ENCODE measurements around the gene CNKSR2. TPM values are rescaled to one million over a fixed set of nuclear protein-coding genes. Genes with fewer than 3 reads are reported as not detected.

Gene CNKSR2
- total RNA-seq, 1 experiment from 2014 or later = 11.3 TPM

DNA sequence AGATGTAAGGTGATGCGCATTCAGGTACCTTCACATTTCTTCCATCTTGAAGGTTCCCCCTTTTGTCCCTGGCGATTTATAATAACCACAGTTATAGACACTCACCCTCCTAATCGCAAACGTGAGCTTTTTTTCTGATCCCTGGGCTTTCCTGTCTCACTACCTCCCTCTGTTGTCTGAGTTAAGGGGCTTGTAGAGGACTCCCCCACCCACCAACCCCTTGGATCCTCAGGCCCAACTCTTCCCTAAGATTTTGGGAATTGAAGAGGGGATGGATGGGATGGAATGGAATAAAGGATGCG is 1.4 kb downstream of the CNKSR2 start:
- POLR2A ChIA-PET = no interaction called here
- H3K27ac Mint-ChIP-seq = no peak overlapping the region

DNA sequence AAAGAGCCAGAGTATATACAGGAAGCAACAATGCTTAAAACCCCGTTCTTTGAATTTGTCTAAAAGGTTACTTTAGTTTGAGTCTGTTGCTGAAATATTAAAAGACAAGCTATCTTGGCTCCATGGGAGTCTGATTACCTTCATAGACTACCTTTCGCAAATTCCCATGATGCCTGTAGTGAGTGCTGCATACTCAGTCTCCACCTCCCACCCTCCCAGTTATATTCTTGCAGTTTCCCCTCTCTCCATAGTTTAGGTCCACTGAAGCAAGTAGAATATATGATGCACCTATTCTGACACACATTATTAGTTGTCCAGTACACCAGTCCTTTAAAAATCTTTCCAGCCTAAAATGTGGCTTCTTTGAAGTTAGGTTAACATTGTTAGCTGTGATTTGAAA is 2.4 kb downstream of the CNKSR2 start:
- TF ChIP-seq ZNF317 (CRISPR knock-in tag; IDR thresholded peaks at IDR 0.05; ENCODE audit: borderline replicate concordance, low read depth) = no peak
- TF ChIP-seq, protein P1, sequence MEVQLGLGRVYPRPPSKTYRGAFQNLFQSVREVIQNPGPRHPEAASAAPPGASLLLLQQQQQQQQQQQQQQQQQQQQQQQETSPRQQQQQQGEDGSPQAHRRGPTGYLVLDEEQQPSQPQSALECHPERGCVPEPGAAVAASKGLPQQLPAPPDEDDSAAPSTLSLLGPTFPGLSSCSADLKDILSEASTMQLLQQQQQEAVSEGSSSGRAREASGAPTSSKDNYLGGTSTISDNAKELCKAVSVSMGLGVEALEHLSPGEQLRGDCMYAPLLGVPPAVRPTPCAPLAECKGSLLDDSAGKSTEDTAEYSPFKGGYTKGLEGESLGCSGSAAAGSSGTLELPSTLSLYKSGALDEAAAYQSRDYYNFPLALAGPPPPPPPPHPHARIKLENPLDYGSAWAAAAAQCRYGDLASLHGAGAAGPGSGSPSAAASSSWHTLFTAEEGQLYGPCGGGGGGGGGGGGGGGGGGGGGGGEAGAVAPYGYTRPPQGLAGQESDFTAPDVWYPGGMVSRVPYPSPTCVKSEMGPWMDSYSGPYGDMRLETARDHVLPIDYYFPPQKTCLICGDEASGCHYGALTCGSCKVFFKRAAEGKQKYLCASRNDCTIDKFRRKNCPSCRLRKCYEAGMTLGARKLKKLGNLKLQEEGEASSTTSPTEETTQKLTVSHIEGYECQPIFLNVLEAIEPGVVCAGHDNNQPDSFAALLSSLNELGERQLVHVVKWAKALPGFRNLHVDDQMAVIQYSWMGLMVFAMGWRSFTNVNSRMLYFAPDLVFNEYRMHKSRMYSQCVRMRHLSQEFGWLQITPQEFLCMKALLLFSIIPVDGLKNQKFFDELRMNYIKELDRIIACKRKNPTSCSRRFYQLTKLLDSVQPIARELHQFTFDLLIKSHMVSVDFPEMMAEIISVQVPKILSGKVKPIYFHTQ (CRISPR knock-in tag; IDR thresholded peaks at IDR 0.05) = no peak
- TF ChIP-seq TP53 (CRISPR knock-in tag; IDR thresholded peaks at IDR 0.05) = no peak
- no peak for TF ChIP-seq NFE2L1 (CRISPR knock-in tag; IDR thresholded peaks at IDR 0.05)
- TF ChIP-seq TEAD1 (CRISPR knock-in tag; IDR thresholded peaks at IDR 0.05) = no peak
- no peak for DNase-seq (ENCODE audit: low spot score)
- ChIA-PET CTCF (interaction anchor here (1.2 kb wide), 1 partner anchor 845 kb away, joined by 3 read pairs; no protein-coding TSS in a partner anchor), POLR2A (no interaction called here)
- peak overlapping the region; percentile 87; the same call in 1 of the 2 replicates for H3K4me3 Mint-ChIP-seq
- H3K36me3 Mint-ChIP-seq = no peaks in the 10 kb centered on the region
- ATAC-seq = no peak
- H3K4me1 Mint-ChIP-seq = peaks cover 28% of the 10 kb centered on the region
- no peaks in the 10 kb centered on the region for H3K9me3 Mint-ChIP-seq
- peaks cover 22% of the 10 kb centered on the region for H3K27me3 Mint-ChIP-seq (ENCODE audit: low read depth)
- H3K27ac Mint-ChIP-seq = no peak overlapping the region

More for the DNA sequence above, 1.4 kb downstream of the CNKSR2 start:
- no peaks in the 10 kb centered on the region for H3K36me3 Mint-ChIP-seq
- DNase-seq (ENCODE audit: low spot score) (no peak), ATAC-seq (peak; percentile 41)
- peaks cover 25% of the 10 kb centered on the region for H3K4me1 Mint-ChIP-seq
- H3K27me3 Mint-ChIP-seq (ENCODE audit: low read depth) = peaks cover 22% of the 10 kb centered on the region
- H3K4me3 Mint-ChIP-seq = peak overlapping the region; percentile 87
- CTCF ChIA-PET = interaction anchor here (0.6 to 0.7 kb wide), 2 partner anchors 722 to 845 kb away, joined by 3 read pairs; no protein-coding TSS in a partner anchor
- no peaks in the 10 kb centered on the region for H3K9me3 Mint-ChIP-seq
- no peak for TF ChIP-seq ZNF121 (CRISPR knock-in tag; IDR thresholded peaks at IDR 0.05)
- no peak for TF ChIP-seq PRRX2 (CRISPR knock-in tag; IDR thresholded peaks at IDR 0.05)
- no peak for TF ChIP-seq NFE2L1 (CRISPR knock-in tag; IDR thresholded peaks at IDR 0.05)
- TF ChIP-seq RORB (CRISPR knock-in tag; IDR thresholded peaks at IDR 0.05) = no peak
- TF ChIP-seq ZNF416 (CRISPR knock-in tag; IDR thresholded peaks at IDR 0.05) = no peak
- TF ChIP-seq CREM (CRISPR knock-in tag; IDR thresholded peaks at IDR 0.05) = no peak
- no peak for TF ChIP-seq ZNF671 (CRISPR knock-in tag; IDR thresholded peaks at IDR 0.05)
- TF ChIP-seq ZNF263 (CRISPR knock-in tag; IDR thresholded peaks at IDR 0.05; ENCODE audit: low read depth) = no peak
- no peak for TF ChIP-seq GTF2I (CRISPR knock-in tag; conservative IDR thresholded peaks at IDR 0.05)
- TF ChIP-seq, protein P2, sequence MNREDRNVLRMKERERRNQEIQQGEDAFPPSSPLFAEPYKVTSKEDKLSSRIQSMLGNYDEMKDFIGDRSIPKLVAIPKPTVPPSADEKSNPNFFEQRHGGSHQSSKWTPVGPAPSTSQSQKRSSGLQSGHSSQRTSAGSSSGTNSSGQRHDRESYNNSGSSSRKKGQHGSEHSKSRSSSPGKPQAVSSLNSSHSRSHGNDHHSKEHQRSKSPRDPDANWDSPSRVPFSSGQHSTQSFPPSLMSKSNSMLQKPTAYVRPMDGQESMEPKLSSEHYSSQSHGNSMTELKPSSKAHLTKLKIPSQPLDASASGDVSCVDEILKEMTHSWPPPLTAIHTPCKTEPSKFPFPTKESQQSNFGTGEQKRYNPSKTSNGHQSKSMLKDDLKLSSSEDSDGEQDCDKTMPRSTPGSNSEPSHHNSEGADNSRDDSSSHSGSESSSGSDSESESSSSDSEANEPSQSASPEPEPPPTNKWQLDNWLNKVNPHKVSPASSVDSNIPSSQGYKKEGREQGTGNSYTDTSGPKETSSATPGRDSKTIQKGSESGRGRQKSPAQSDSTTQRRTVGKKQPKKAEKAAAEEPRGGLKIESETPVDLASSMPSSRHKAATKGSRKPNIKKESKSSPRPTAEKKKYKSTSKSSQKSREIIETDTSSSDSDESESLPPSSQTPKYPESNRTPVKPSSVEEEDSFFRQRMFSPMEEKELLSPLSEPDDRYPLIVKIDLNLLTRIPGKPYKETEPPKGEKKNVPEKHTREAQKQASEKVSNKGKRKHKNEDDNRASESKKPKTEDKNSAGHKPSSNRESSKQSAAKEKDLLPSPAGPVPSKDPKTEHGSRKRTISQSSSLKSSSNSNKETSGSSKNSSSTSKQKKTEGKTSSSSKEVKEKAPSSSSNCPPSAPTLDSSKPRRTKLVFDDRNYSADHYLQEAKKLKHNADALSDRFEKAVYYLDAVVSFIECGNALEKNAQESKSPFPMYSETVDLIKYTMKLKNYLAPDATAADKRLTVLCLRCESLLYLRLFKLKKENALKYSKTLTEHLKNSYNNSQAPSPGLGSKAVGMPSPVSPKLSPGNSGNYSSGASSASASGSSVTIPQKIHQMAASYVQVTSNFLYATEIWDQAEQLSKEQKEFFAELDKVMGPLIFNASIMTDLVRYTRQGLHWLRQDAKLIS (CRISPR knock-in tag; IDR thresholded peaks at IDR 0.05; ENCODE audit: borderline replicate concordance) = no peak
- no peak for TF ChIP-seq ZNF317 (CRISPR knock-in tag; IDR thresholded peaks at IDR 0.05; ENCODE audit: borderline replicate concordance, low read depth)
- TF ChIP-seq, protein P3, sequence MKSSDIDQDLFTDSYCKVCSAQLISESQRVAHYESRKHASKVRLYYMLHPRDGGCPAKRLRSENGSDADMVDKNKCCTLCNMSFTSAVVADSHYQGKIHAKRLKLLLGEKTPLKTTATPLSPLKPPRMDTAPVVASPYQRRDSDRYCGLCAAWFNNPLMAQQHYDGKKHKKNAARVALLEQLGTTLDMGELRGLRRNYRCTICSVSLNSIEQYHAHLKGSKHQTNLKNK (CRISPR knock-in tag; IDR thresholded peaks at IDR 0.05) = no peak
- TF ChIP-seq, protein P4, sequence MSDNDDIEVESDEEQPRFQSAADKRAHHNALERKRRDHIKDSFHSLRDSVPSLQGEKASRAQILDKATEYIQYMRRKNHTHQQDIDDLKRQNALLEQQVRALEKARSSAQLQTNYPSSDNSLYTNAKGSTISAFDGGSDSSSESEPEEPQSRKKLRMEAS (CRISPR knock-in tag; IDR thresholded peaks at IDR 0.05) = no peak
- TF ChIP-seq ELF4 (CRISPR knock-in tag; IDR thresholded peaks at IDR 0.05; ENCODE audit: low read depth) = no peak
- TF ChIP-seq NFYB (CRISPR knock-in tag; conservative IDR thresholded peaks at IDR 0.05; ENCODE audit: low read depth) = no peak
- no peak for TF ChIP-seq NR2C2 (CRISPR knock-in tag; IDR thresholded peaks at IDR 0.05)
- no peak for TF ChIP-seq HMGA2 (CRISPR knock-in tag; IDR thresholded peaks at IDR 0.05)
- TF ChIP-seq, protein P5, sequence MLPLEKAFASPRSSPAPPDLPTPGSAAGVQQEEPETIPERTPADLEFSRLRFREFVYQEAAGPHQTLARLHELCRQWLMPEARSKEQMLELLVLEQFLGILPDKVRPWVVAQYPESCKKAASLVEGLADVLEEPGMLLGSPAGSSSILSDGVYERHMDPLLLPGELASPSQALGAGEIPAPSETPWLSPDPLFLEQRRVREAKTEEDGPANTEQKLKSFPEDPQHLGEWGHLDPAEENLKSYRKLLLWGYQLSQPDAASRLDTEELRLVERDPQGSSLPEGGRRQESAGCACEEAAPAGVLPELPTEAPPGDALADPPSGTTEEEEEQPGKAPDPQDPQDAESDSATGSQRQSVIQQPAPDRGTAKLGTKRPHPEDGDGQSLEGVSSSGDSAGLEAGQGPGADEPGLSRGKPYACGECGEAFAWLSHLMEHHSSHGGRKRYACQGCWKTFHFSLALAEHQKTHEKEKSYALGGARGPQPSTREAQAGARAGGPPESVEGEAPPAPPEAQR (CRISPR knock-in tag; IDR thresholded peaks at IDR 0.05) = no peak
- TF ChIP-seq GABPB1 (CRISPR knock-in tag; IDR thresholded peaks at IDR 0.05) = no peak
- TF ChIP-seq, protein P6, sequence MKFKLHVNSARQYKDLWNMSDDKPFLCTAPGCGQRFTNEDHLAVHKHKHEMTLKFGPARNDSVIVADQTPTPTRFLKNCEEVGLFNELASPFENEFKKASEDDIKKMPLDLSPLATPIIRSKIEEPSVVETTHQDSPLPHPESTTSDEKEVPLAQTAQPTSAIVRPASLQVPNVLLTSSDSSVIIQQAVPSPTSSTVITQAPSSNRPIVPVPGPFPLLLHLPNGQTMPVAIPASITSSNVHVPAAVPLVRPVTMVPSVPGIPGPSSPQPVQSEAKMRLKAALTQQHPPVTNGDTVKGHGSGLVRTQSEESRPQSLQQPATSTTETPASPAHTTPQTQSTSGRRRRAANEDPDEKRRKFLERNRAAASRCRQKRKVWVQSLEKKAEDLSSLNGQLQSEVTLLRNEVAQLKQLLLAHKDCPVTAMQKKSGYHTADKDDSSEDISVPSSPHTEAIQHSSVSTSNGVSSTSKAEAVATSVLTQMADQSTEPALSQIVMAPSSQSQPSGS (CRISPR knock-in tag; IDR thresholded peaks at IDR 0.05; ENCODE audit: borderline replicate concordance, low read depth) = no peak

All from WTC11 (cell line).